Activated CD4-positive, alpha-beta memory T cell treated with anti-CD3 and anti-CD28 coated beads, Interleukin-2, amount 10 ng/mL, durations not matched to agents 7 days and 5 days (primary cell): ENCODE results near the gene ASB8. TPM values are rescaled to one million over a fixed set of nuclear protein-coding genes. Genes with fewer than 3 reads are reported as not detected.

ENCODE experiments used
- CTCF ChIA-PET: fragments of 350-600 bp; sonication (Branson Sonifier 250); formaldehyde crosslinking; loops from one replicate; lab custom pipeline; 2021; ENCODE audit warnings: antibody characterized with exemption, inconsistent platforms; lab: Charles Lee
- POLR2A ChIA-PET: fragments of 350-600 bp; sonication (Branson Sonifier 250); formaldehyde crosslinking; loops from one replicate; lab custom pipeline; 2021; ENCODE audit warnings: antibody characterized with exemption; lab: Charles Lee
- DNase-seq: peaks from one replicate; pipeline ENCODE4 v3.0.0-alpha.2; 2020
- H3K27ac Mint-ChIP-seq: one replicate; pipeline ENCODE4 v1.8.0; 2021; ENCODE audit warnings: mild to moderate bottlenecking, mixed read lengths
- H3K27me3 Mint-ChIP-seq: one replicate; pipeline ENCODE4 v1.8.0; 2021; ENCODE audit warnings: mixed read lengths
- H3K36me3 Mint-ChIP-seq: one replicate; pipeline ENCODE4 v1.8.0; 2021; ENCODE audit warnings: low read depth, mixed read lengths
- H3K4me1 Mint-ChIP-seq: one replicate; pipeline ENCODE4 v1.8.0; 2021; ENCODE audit warnings: mixed read lengths
- H3K4me3 Mint-ChIP-seq: one replicate; pipeline ENCODE4 v1.8.0; 2021; ENCODE audit warnings: mild to moderate bottlenecking, mixed read lengths
- H3K9me3 Mint-ChIP-seq: one replicate; pipeline ENCODE4 v1.8.0; 2021; ENCODE audit warnings: mixed read lengths
- total RNA-seq, 2 experiments: library from RNA; stranded (reverse); gene quantifications; one replicate each; pipeline ENCODE4 v1.2.3, GENCODE V29; 2021

Gene ASB8
- 10 to 100 TPM; 43.4 to 45.6 TPM for total RNA-seq

GRCh38 chr12:48157018-48157888 lies at the start of gene ASB8:
Gene ASB8, minus strand, starts transcription at chr12:48157515. Its CDS starts 4,019 bp downstream, at chr12:48153496.
- Mint-ChIP-seq H3K4me1 (peaks cover 37% of the 10 kb centered on the region), H3K36me3 (peaks cover 18% of the 10 kb centered on the region), H3K9me3 (no peaks in the 10 kb centered on the region), H3K27ac (peak within 1 kb of the TSS; percentile 94), H3K4me3 (peak within 1 kb of the TSS; percentile 96), H3K27me3 (no peaks in the 10 kb centered on the region)
- POLR2A ChIA-PET, result interaction anchor here (0.6 to 3.4 kb wide), 24 partner anchors 9 to 380 kb away, joined by 3 to 54 read pairs (median 3); partner anchors contain the start of genes CCDC184, HDAC7, PFKM and SENP1
- peak; percentile 100 for DNase-seq
- CTCF ChIA-PET, result interaction anchor here (0.7 to 3.9 kb wide), 24 partner anchors 9 to 461 kb away, joined by 3 to 21 read pairs (median 4); partner anchors contain the start of genes CCDC184, SENP1 and TMEM106C

GRCh38 chr12:48203192-48203591 lies 45.9 kb upstream of the ASB8 start, which contains the start of gene OR10AD1:
Gene OR10AD1, minus strand, starts transcription at chr12:48203292. Its CDS starts 0 bp downstream, at chr12:48203292.
- Mint-ChIP-seq H3K27me3 (peaks cover 2% of the 10 kb centered on the region), H3K9me3 (peaks cover 33% of the 10 kb centered on the region), H3K27ac (no peak within 1 kb of the TSS), H3K36me3 (peaks cover 70% of the 10 kb centered on the region), H3K4me3 (no peak within 1 kb of the TSS), H3K4me1 (peaks cover 26% of the 10 kb centered on the region)
- ChIA-PET POLR2A (no interaction called here), CTCF (interaction anchor here (7.0 kb wide), 1 partner anchor 17 kb away, joined by 94 read pairs; the partner anchor contains the start of gene CCDC184)
- DNase-seq, result no peak

GRCh38 chr12:48202766-48203165 lies 45.5 kb upstream of the ASB8 start:
- ChIA-PET CTCF (interaction anchor here (7.0 kb wide), 1 partner anchor 16 kb away, joined by 94 read pairs; the partner anchor contains the start of gene CCDC184), POLR2A (no interaction called here)
- Mint-ChIP-seq H3K36me3 (peaks cover 71% of the 10 kb centered on the region), H3K27me3 (peaks cover 2% of the 10 kb centered on the region), H3K4me1 (peaks cover 26% of the 10 kb centered on the region), H3K27ac (no peak overlapping the region), H3K9me3 (peaks cover 31% of the 10 kb centered on the region), H3K4me3 (no peak overlapping the region)
- DNase-seq, result no peak

- Mint-ChIP-seq H3K27ac (no peak overlapping the region), H3K4me1 (peaks cover 34% of the 10 kb centered on the region), H3K4me3 (no peak overlapping the region), H3K36me3 (peaks cover 61% of the 10 kb centered on the region), H3K9me3 (peaks cover 19% of the 10 kb centered on the region), H3K27me3 (no peaks in the 10 kb centered on the region)
- POLR2A ChIA-PET, result no interaction called here
- CTCF ChIA-PET, result interaction anchor here (2.9 to 7.0 kb wide), 2 partner anchors 9 to 15 kb away, joined by 7 to 94 read pairs; partner anchors contain the start of gene CCDC184
- DNase-seq, result no peak
These were observed 44.2 kb upstream of the ASB8 start for GRCh38 chr12:48201516-48201915.

GRCh38 chr12:48201091-48201490 lies 43.8 kb upstream of the ASB8 start:
- Mint-ChIP-seq H3K27me3 (no peaks in the 10 kb centered on the region), H3K9me3 (peaks cover 15% of the 10 kb centered on the region), H3K27ac (no peak overlapping the region), H3K4me1 (peaks cover 35% of the 10 kb centered on the region), H3K36me3 (peaks cover 56% of the 10 kb centered on the region), H3K4me3 (no peak overlapping the region)
- POLR2A ChIA-PET, result interaction anchor here (1.0 kb wide), 1 partner anchor 20 kb away, joined by 3 read pairs; no protein-coding TSS in a partner anchor
- no peak for DNase-seq
- CTCF ChIA-PET, result interaction anchor here (2.9 to 7.0 kb wide), 2 partner anchors 10 to 15 kb away, joined by 7 to 94 read pairs; partner anchors contain the start of gene CCDC184

- ChIA-PET CTCF (interaction anchor here (0.6 to 7.0 kb wide), 8 partner anchors 11 to 418 kb away, joined by 3 to 94 read pairs (median 4); partner anchors contain the start of genes CCDC184 and ZNF641), POLR2A (interaction anchor here (1.2 to 4.0 kb wide), 10 partner anchors 13 to 483 kb away, joined by 3 to 35 read pairs (median 6); partner anchors contain the start of genes ASB8, CCDC184, KANSL2 and ZNF641)
- Mint-ChIP-seq H3K27ac (peak overlapping the region; percentile 96), H3K4me1 (peaks cover 35% of the 10 kb centered on the region), H3K4me3 (peak overlapping the region; percentile 80), H3K27me3 (peaks cover 5% of the 10 kb centered on the region), H3K36me3 (peaks cover 50% of the 10 kb centered on the region), H3K9me3 (peaks cover 11% of the 10 kb centered on the region)
- DNase-seq, result no peak
These were observed 42.5 kb upstream of the ASB8 start for GRCh38 chr12:48199774-48200221.

- H3K4me3 Mint-ChIP-seq, result peak overlapping the region; percentile 80
- H3K27ac Mint-ChIP-seq, result peak overlapping the region; percentile 96
- peaks cover 7% of the 10 kb centered on the region for H3K9me3 Mint-ChIP-seq
- POLR2A ChIA-PET, result interaction anchor here (0.6 to 4.0 kb wide), 15 partner anchors 12 to 594 kb away, joined by 3 to 35 read pairs (median 4); partner anchors contain the start of genes ASB8, CCDC184, KANSL2 and RPAP3
- H3K27me3 Mint-ChIP-seq, result peaks cover 11% of the 10 kb centered on the region
- no peak for DNase-seq
- CTCF ChIA-PET, result interaction anchor here (0.9 to 7.0 kb wide), 11 partner anchors 12 to 432 kb away, joined by 3 to 94 read pairs (median 6); partner anchors contain the start of genes ASB8, CCDC184 and ZNF641
- H3K4me1 Mint-ChIP-seq, result peaks cover 35% of the 10 kb centered on the region
- H3K36me3 Mint-ChIP-seq, result peaks cover 43% of the 10 kb centered on the region
These were observed 41.7 kb upstream of the ASB8 start for GRCh38 chr12:48198985-48199384.

- Mint-ChIP-seq H3K4me1 (peaks cover 35% of the 10 kb centered on the region), H3K27ac (peak overlapping the region; percentile 96), H3K36me3 (peaks cover 40% of the 10 kb centered on the region), H3K9me3 (peaks cover 7% of the 10 kb centered on the region), H3K27me3 (peaks cover 14% of the 10 kb centered on the region), H3K4me3 (peak overlapping the region; percentile 80)
- ChIA-PET CTCF (interaction anchor here (0.9 to 7.0 kb wide), 12 partner anchors 12 to 431 kb away, joined by 3 to 94 read pairs (median 5); partner anchors contain the start of genes ASB8, CCDC184 and ZNF641), POLR2A (interaction anchor here (0.6 to 4.0 kb wide), 16 partner anchors 12 to 617 kb away, joined by 3 to 35 read pairs (median 4); partner anchors contain the start of genes ASB8, CCDC184, KANSL2 and PFKM)
- DNase-seq, result no peak
These were observed 41.3 kb upstream of the ASB8 start for GRCh38 chr12:48198672-48198971.

- H3K27me3 Mint-ChIP-seq, result peaks cover 15% of the 10 kb centered on the region
- DNase-seq, result peak; percentile 95
- ChIA-PET CTCF (interaction anchor here (0.9 to 7.0 kb wide), 14 partner anchors 12 to 431 kb away, joined by 3 to 94 read pairs (median 4); partner anchors contain the start of genes ASB8, CCDC184 and ZNF641), POLR2A (interaction anchor here (0.6 to 4.0 kb wide), 19 partner anchors 11 to 617 kb away, joined by 3 to 35 read pairs (median 4); partner anchors contain the start of genes ASB8, CCDC184, PFKM and RPAP3)
- peak overlapping the region; percentile 80 for H3K4me3 Mint-ChIP-seq
- H3K4me1 Mint-ChIP-seq, result peaks cover 35% of the 10 kb centered on the region
- H3K36me3 Mint-ChIP-seq, result peaks cover 35% of the 10 kb centered on the region
- H3K27ac Mint-ChIP-seq, result peak overlapping the region; percentile 96
- peaks cover 7% of the 10 kb centered on the region for H3K9me3 Mint-ChIP-seq
These were observed 40.8 kb upstream of the ASB8 start for GRCh38 chr12:48197971-48198671.

GRCh38 chr12:48197549-48197970 lies 40.2 kb upstream of the ASB8 start:
- Mint-ChIP-seq H3K36me3 (peaks cover 29% of the 10 kb centered on the region), H3K4me3 (peak overlapping the region; percentile 80), H3K4me1 (peaks cover 35% of the 10 kb centered on the region), H3K27ac (peak overlapping the region; percentile 96), H3K27me3 (peaks cover 15% of the 10 kb centered on the region), H3K9me3 (peaks cover 7% of the 10 kb centered on the region)
- ChIA-PET POLR2A (interaction anchor here (0.7 to 4.0 kb wide), 13 partner anchors 11 to 618 kb away, joined by 3 to 35 read pairs (median 5); partner anchors contain the start of genes ASB8, CCDC184, PFKM and RPAP3), CTCF (interaction anchor here (0.7 to 7.0 kb wide), 14 partner anchors 11 to 430 kb away, joined by 3 to 94 read pairs (median 4); partner anchors contain the start of genes ASB8, CCDC184 and ZNF641)
- DNase-seq, result no peak

GRCh38 chr12:48194799-48195201 lies 37.5 kb upstream of the ASB8 start:
- ChIA-PET CTCF (interaction anchor here (1.6 to 2.6 kb wide), 2 partner anchors 12 kb away, joined by 7 to 12 read pairs; partner anchors contain the start of gene CCDC184), POLR2A (no interaction called here)
- peaks cover 8% of the 10 kb centered on the region for H3K36me3 Mint-ChIP-seq

More at GRCh38 chr12:48194799-48195201, 37.5 kb upstream of the ASB8 start:
- H3K4me1 Mint-ChIP-seq, result peaks cover 23% of the 10 kb centered on the region
- H3K27ac Mint-ChIP-seq, result no peak overlapping the region
- no peak overlapping the region for H3K4me3 Mint-ChIP-seq
- H3K27me3 Mint-ChIP-seq, result peaks cover 26% of the 10 kb centered on the region
- no peaks in the 10 kb centered on the region for H3K9me3 Mint-ChIP-seq
- no peak for DNase-seq
